Measurements from ENCODE around the gene SNX9.

- TF ChIP-seq, protein P1, sequence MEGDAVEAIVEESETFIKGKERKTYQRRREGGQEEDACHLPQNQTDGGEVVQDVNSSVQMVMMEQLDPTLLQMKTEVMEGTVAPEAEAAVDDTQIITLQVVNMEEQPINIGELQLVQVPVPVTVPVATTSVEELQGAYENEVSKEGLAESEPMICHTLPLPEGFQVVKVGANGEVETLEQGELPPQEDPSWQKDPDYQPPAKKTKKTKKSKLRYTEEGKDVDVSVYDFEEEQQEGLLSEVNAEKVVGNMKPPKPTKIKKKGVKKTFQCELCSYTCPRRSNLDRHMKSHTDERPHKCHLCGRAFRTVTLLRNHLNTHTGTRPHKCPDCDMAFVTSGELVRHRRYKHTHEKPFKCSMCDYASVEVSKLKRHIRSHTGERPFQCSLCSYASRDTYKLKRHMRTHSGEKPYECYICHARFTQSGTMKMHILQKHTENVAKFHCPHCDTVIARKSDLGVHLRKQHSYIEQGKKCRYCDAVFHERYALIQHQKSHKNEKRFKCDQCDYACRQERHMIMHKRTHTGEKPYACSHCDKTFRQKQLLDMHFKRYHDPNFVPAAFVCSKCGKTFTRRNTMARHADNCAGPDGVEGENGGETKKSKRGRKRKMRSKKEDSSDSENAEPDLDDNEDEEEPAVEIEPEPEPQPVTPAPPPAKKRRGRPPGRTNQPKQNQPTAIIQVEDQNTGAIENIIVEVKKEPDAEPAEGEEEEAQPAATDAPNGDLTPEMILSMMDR (IDR thresholded peaks at IDR 0.05): no peak
- TF ChIP-seq EZH2 (IDR thresholded peaks at IDR 0.05; ENCODE audit: borderline replicate concordance, insufficient read depth, low read depth, low read length, poor library complexity, severe bottlenecking): no peak
Observed at GRCh38 chr6:157893238-157893637, 70.2 kb downstream of the SNX9 start.

Measured in B cell (primary cell).